K562 (cell line): Measurements from ENCODE around the gene PPM1G. TPM values are rescaled to one million over a fixed set of nuclear protein-coding genes. Genes with fewer than 3 reads are reported as not detected.

Experiments
- HDAC2 ChIP-seq: fragments of 450-650 bp; IDR thresholded peaks from 2 replicates; pipeline ENCODE4 v1.6.1; 2016; ENCODE audit warnings: mild to moderate bottlenecking
- PHF21A ChIP-seq: fragments of 450-650 bp; IDR thresholded peaks from 2 replicates; pipeline ENCODE4 v1.6.1; 2017; ENCODE audit warnings: low read depth, borderline replicate concordance
- SIN3A ChIP-seq, 2 experiments: fragments of 150-350 bp in 1 of 2; IDR thresholded peaks; 2 replicates each; pipeline ENCODE4 v1.6.1; 2011 to 2016; ENCODE audit warnings: borderline replicate concordance in 2 of 2, low read depth in 2 of 2, low read length in 2 of 2, mild to moderate bottlenecking in 2 of 2, moderate library complexity in 2 of 2; ENCODE audit not compliant: control insufficient read depth in 1 of 2
- TEAD4 ChIP-seq, 2 experiments: sonication (generic) in 1 of 2; formaldehyde crosslinking in 1 of 2; IDR thresholded peaks; 2 replicates each; pipeline versions ENCODE4 v1.6.1 to v1.8.0; 2012 to 2022; ENCODE audit warnings: borderline replicate concordance in 1 of 2, inconsistent platforms in 1 of 2, low read length in 1 of 2, mild to moderate bottlenecking in 1 of 2, missing genetic modification reagents in 1 of 2
- ZKSCAN1 ChIP-seq: fragments of 150-350 bp; IDR thresholded peaks from 2 replicates; pipeline ENCODE4 v1.6.1; 2016; ENCODE audit warnings: low read depth, low read length
- ZNF239 ChIP-seq: fragments of 250-450 bp; sonication (Bioruptor Pico); IDR thresholded peaks from 2 replicates; pipeline ENCODE4 v1.4.0; 2020; ENCODE audit warnings: mild to moderate bottlenecking
- ZNF24 ChIP-seq: fragments of 450-650 bp; IDR thresholded peaks from 2 replicates; pipeline ENCODE4 v1.6.1; 2016
- polyA plus RNA-seq, 8 experiments: library from polyadenylated mRNA; depleted of rRNA in 4 of 8; stranded (reverse) in 5 of 8; unstranded in 3 of 8; fragments of >200 nt; fragmentation: Nextera tagmentation in 2 of 8; fragmentation: Illumina TruSeq in 1 of 8; extraction: Ambion mirVana in 2 of 8; extraction: Trizol in 1 of 8; gene quantifications; 2 replicates each; pipeline versions ENCODE4 v1.2.1 to v1.2.3, GENCODE V29; 2011 to 2014; ENCODE audit warnings: inconsistent platforms in 1 of 8, missing spikeins in 1 of 8
- total RNA-seq, 7 experiments: library from RNA; depleted of rRNA in 6 of 7; stranded (reverse); fragments of >200 nt in 6 of 7; fragmentation: Illumina TruSeq in 2 of 7; extraction: Trizol in 2 of 7; gene quantifications; 2 replicates each; pipeline versions ENCODE4 v1.2.1 to v1.2.3, GENCODE V29; 2011 to 2021; ENCODE audit warnings: low replicate concordance in 1 of 7
- TF ChIP-seq, protein P1 (sequence below): sonication (generic); formaldehyde crosslinking; IDR thresholded peaks from 2 replicates; pipeline ENCODE4 v1.8.1; 2023; ENCODE audit warnings: mild to moderate bottlenecking, missing genetic modification reagents, moderate library complexity
- TF ChIP-seq, protein P2 (sequence below): sonication (generic); formaldehyde crosslinking; IDR thresholded peaks from 2 replicates; pipeline ENCODE4 v1.8.0; 2022; ENCODE audit warnings: missing genetic modification reagents, mild to moderate bottlenecking, moderate library complexity, borderline replicate concordance
- TF ChIP-seq, protein P3 (sequence below): fragments of 450-650 bp; IDR thresholded peaks from 2 replicates; pipeline ENCODE4 v1.6.1; 2016; ENCODE audit warnings: borderline replicate concordance
- TF ChIP-seq, protein P4 (sequence below), 2 experiments: fragments of 450-650 bp; formaldehyde crosslinking in 1 of 2; IDR thresholded peaks; 2 replicates each; pipeline versions ENCODE4 v1.4.0 to v1.6.1; 2014 to 2020; ENCODE audit warnings: mild to moderate bottlenecking in 2 of 2, borderline replicate concordance in 1 of 2, low read depth in 1 of 2

Gene PPM1G
- total and polyA plus RNA-seq, 9 of the 15 experiments (the other 6 are each of a cell fraction or from before 2014, with no cell fraction given): 61.7 to 230 (median 153) TPM

DNA sequence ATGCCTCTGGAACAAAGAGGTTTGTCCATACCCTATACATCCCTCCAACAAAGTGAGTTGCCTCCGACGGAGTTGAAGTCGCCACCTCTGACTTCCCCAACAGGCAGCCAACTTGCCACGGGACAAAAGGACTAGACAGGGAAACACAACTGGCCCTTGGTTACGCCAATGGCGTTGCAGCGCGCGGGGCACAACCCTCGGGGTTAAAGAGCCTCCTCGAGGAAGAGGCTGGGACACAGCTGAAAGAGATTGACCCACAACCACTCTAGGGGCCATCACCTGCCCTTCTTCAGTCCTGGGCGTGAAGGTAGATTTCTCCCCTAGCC is 53.4 kb downstream of the PPM1G start (continued):
- TF ChIP-seq, protein P1, sequence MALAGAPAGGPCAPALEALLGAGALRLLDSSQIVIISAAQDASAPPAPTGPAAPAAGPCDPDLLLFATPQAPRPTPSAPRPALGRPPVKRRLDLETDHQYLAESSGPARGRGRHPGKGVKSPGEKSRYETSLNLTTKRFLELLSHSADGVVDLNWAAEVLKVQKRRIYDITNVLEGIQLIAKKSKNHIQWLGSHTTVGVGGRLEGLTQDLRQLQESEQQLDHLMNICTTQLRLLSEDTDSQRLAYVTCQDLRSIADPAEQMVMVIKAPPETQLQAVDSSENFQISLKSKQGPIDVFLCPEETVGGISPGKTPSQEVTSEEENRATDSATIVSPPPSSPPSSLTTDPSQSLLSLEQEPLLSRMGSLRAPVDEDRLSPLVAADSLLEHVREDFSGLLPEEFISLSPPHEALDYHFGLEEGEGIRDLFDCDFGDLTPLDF (CRISPR knock-in tag): 0 out of 2 replicates have a peak, but pooled peaks have one; percentile 4
- TF ChIP-seq, protein P2, sequence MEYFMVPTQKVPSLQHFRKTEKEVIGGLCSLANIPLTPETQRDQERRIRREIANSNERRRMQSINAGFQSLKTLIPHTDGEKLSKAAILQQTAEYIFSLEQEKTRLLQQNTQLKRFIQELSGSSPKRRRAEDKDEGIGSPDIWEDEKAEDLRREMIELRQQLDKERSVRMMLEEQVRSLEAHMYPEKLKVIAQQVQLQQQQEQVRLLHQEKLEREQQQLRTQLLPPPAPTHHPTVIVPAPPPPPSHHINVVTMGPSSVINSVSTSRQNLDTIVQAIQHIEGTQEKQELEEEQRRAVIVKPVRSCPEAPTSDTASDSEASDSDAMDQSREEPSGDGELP (CRISPR knock-in tag): 0 out of 2 replicates have a peak, but pooled peaks have one; percentile 77
- TF ChIP-seq HDAC2 (no peak), ZKSCAN1 (0 out of 2 replicates have a peak, but pooled peaks have one; percentile 24), ZNF24 (peak; percentile 74; the same call in 1 of the 2 replicates), TEAD4 (IDR thresholded peaks at IDR 0.05; ENCODE audit: low read length) (0 out of 2 replicates have a peak, but pooled peaks have one; percentile 6), TEAD4 (CRISPR knock-in tag; IDR thresholded peaks at IDR 0.05; ENCODE audit: borderline replicate concordance) (no peak), PHF21A (peak; percentile 65; the same call in 1 of the 2 replicates), SIN3A (IDR thresholded peaks at IDR 0.05; ENCODE audit: borderline replicate concordance in 2 of 2, control insufficient read depth in 1 of 2, low read depth in 2 of 2, low read length in 2 of 2) (peak in 1 of 2 experiments; percentile 40; a peak in 1 of 4 replicates), ZNF239 (CRISPR knock-in tag) (no peak)
- TF ChIP-seq, protein P3, sequence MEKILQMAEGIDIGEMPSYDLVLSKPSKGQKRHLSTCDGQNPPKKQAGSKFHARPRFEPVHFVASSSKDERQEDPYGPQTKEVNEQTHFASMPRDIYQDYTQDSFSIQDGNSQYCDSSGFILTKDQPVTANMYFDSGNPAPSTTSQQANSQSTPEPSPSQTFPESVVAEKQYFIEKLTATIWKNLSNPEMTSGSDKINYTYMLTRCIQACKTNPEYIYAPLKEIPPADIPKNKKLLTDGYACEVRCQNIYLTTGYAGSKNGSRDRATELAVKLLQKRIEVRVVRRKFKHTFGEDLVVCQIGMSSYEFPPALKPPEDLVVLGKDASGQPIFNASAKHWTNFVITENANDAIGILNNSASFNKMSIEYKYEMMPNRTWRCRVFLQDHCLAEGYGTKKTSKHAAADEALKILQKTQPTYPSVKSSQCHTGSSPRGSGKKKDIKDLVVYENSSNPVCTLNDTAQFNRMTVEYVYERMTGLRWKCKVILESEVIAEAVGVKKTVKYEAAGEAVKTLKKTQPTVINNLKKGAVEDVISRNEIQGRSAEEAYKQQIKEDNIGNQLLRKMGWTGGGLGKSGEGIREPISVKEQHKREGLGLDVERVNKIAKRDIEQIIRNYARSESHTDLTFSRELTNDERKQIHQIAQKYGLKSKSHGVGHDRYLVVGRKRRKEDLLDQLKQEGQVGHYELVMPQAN: peak; percentile 72; the same call in 1 of the 2 replicates
- TF ChIP-seq, protein P4, sequence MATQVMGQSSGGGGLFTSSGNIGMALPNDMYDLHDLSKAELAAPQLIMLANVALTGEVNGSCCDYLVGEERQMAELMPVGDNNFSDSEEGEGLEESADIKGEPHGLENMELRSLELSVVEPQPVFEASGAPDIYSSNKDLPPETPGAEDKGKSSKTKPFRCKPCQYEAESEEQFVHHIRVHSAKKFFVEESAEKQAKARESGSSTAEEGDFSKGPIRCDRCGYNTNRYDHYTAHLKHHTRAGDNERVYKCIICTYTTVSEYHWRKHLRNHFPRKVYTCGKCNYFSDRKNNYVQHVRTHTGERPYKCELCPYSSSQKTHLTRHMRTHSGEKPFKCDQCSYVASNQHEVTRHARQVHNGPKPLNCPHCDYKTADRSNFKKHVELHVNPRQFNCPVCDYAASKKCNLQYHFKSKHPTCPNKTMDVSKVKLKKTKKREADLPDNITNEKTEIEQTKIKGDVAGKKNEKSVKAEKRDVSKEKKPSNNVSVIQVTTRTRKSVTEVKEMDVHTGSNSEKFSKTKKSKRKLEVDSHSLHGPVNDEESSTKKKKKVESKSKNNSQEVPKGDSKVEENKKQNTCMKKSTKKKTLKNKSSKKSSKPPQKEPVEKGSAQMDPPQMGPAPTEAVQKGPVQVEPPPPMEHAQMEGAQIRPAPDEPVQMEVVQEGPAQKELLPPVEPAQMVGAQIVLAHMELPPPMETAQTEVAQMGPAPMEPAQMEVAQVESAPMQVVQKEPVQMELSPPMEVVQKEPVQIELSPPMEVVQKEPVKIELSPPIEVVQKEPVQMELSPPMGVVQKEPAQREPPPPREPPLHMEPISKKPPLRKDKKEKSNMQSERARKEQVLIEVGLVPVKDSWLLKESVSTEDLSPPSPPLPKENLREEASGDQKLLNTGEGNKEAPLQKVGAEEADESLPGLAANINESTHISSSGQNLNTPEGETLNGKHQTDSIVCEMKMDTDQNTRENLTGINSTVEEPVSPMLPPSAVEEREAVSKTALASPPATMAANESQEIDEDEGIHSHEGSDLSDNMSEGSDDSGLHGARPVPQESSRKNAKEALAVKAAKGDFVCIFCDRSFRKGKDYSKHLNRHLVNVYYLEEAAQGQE (IDR thresholded peaks at IDR 0.05; ENCODE audit: borderline replicate concordance): no peak
- TF ChIP-seq, protein P4 (CRISPR knock-in tag; IDR thresholded peaks at IDR 0.05; ENCODE audit: low read depth): 0 out of 2 replicates have a peak, but pooled peaks have one; percentile 9
